ENCODE data around the gene DGCR2.
"Not testable (repeated sequence)": the region's sequence is repeated elsewhere in the genome, so short reads cannot be mapped to it uniquely, and the experiment has no call there.

Gene DGCR2

DNA sequence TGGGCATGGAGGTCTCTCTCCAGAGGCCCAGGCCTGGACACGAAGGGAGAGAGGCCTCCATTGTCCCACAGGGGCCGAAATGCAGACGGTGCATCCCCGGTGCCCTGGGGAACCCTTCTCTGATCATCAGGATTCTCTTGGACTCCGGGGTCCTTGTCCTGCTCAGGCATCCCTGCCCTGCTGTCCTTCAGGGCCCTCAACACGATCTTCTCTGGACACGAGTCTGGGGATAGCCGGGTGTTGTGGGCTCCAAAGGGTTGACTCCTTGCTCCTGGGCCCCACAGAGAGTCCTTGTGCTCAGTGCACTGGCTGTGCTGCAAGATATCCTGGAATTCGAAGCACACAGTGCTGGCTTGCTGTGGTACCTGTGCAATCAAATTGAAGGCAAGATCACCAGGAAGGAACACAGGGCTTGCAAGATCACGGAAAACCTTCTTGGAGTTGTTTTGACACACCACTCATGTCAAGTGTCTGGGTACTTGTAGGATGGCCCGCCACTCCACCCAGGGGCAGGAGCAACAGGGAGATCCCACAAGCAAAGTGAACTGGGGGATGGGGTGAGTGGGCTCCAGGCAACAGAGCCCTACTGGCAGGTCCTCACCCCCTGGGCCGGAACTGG, 124.8 kb downstream of the DGCR2 start:
- no peak for DNase-seq

DNA sequence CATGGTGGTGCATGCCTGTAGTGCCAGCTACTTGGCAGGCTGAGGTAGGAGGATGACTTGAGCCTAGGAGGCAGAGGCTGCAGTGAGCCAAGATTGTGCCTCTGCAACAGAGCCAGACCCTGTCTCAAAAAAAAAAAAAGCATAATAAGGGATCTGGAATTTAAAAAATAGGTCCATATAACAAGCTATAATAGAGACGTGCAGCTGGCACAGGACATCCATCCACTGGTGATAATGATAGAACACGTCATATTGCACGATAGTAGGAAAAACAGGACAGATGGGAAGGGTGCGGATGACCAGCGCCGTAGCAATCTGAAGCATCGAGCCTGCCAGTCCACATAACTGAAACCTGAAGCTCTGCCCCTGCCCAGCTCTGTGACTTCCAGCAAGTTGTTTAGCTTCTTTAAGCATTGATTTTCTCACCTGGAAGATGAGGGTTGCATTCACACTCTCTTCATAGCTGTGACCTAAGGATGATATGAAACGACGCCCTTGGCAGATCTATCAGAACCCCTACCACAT, 125.8 kb downstream of the DGCR2 start:
- DNase-seq = no peak

DNA sequence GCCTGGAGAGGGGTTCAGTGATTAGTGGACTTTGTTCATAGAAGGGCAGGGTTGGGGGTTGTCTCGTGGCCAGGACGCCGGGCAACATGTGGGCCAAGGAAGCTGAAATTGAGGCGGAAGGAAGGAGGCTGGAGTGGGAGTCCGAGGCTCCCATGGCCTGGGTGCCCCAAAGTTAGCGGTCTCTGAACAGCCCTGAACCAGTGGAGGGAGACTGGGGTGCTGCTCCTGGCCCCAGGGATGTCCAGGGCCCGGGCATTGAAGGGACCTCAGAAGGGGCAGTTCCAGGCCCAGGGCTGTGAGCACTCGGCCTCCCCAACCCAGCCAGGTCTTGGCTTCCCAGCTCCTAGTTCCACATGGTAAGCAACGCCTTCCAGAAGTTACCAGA, 126.9 kb downstream of the DGCR2 start:
- DNase-seq = no peak

DNA sequence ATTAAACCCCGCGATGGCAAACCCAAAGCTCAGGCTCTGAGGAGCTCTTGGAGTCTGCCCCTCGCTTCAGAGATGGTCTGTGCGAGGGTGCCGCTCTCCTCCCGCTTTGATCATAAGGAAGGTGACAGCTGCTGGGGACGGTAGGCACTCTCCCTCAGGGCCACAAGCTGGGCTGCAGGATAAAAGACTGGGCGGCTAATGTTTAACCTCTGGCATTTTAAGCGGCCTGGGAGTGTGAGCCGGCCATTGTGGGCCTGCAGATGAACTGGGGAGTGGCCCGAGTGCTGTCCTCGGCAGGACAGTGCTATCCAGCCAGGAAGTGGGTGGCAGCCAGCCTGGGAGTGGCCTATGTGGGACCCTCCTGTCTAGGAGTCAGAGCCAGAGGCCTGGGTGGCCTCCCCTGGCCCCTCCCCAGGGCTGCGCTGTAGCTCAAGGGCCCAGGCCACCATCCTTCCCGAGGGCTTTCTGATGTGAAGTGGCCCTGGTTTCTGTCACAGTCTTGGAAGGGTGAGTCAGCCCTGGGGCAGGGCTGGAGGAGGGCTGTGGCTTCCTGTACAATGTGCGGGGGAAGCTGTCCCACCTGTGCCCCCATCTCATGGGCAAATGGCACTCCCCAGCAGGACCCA, 127.4 kb downstream of the DGCR2 start:
- DNase-seq = no peak

DNA sequence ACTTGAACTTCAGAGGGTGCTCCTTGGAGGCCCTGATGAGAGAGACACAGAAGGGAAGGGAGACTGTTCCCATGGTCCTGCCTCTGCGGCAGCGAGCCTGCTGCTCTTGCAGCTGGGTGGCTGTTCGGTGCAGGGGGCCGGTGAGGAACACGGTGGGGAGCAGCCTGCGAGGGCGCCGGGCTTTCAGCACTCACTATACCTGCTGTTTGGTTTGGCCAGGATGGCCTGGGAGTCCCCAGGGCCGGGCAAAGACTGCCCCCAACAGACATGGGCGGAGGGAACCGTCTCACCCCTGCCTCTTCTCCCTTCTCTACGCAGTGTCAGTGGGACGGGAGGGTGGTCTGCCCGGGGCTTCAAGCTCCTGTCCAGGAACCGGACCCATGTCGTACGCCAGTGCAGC, 128.2 kb downstream of the DGCR2 start:
- DNase-seq = no peak

DNA sequence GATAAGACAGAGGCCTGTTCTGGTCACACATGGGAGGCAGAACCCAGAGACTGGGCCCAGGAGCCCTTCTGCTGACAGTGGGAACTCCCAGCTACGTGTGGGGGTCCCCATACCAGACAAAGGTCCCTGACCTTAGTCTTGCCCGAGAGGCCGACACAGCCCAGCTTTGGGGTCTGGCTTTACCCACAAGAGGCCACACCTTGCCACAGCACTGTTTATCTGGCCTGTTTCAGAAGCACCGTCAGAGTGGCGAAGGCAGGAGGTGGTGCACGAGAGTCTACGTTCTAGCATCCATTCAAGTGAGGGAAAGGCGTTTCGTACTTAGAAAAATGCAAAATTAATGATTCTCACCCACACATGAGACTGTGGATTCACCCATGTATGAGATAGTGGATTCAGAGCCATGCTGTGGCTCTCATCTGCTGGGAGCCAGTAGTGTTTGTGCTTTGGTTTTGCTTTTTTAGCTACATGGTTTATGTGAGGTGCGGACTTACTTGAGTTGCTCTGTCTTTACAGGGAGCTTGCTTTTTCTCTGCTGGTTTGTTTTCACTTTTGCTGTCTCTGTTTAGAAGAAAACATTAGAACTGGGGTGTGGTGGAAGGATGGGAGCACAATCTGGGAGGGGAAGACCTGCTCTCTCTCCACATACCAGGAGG, 129.5 kb downstream of the DGCR2 start:
- no peak for DNase-seq

DNA sequence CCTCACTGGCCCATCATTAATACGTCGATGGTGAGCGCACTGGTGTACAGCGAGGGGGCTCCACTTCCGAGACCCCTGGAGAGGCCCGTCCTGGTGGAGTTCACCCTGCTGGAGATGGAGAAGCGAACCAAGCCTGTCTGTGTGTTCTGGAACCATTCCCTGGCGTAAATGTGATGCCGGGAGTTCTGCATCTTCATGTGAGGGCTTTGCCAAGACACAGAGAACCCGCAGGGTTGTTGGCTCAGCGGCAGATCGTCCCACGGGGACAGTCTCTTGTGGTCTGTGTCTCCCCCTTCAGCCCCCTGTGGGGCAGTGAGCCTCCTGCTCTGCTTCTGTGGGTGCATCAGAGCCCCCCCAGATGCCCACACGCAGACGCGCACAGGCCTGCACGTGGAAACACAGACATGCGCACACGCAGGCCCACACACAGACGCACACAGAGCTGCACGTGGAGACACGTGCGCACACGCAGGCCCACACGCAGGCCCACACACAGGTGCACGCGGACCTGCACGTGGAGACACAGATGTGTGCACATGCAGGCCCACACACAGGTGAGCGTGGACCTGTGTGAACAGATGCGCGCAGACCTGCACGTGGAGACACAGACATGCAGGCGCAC, 130.3 kb downstream of the DGCR2 start:
- DNase-seq = no peak

DNA sequence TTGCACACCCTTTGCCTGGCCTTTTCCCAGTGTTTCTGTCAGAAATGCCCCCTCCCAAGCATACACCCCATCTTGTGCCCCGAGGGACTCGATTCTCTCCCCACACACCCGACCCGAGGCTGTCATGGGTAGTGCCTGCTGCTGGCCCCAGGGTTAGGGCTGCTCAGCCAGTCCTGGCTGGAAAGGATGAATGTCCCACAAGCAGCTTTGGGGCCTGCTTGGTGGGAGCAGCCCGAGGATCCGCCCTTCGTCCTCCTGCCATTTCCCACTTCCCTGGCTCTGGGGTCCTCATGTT, 131.1 kb downstream of the DGCR2 start:
- DNase-seq = no peak

DNA sequence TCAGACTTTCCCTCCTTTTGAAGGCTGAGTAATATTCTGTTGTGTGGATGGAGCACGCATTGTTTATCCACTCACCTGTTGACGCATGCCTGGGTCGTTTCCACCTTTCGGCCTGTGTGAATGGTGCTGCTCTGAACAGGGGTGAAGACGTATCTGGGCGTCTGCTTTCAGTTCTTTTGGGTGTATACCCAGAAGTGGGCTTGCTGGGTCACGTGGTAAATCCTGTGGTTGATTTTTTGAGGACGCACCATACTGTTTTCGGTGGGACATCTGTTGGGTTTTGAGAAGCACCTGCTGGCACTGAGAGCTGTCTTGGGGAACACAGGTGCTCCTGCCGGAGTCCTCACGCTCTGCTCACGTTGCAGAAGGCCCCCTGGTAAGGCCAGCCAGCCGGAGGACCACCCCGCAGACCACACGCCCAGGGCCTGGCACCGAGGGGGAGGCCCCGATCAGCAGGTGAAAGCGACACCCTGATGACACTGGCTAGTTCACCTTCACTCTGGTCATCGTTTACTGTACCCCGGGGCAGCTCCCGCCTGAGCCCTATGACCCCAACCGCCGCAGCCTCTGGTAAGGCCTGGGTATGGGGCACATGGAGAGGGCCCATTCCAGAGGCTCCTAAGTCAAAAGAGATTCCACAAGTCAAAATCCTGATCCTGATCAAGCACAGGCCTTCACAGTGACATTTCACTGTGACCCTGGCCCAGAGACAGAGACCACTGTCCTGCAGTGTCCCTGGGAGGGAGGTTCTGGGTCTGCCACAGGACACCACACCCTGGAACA, 131.7 kb downstream of the DGCR2 start:
- DNase-seq = no peak

DNA sequence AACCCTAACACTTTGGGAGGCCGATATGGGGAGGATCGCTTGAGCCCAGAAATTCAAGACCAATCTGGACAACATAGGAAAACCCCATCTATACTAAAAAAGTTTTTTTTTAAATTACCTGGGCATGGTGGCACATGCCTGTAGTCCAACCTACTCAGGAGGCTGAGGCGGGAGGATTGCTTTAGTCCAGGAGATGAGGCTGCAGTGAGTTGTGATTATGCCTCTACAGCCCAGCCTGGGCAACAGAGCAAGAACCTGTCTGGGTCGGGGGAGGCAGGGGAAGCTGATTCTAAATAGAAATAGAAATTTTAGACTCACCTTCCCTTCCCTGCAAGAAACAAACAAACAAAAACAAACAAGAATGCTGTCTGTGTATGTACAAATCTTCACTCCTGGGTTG, 133.3 kb downstream of the DGCR2 start:
- no peak for DNase-seq

DNA sequence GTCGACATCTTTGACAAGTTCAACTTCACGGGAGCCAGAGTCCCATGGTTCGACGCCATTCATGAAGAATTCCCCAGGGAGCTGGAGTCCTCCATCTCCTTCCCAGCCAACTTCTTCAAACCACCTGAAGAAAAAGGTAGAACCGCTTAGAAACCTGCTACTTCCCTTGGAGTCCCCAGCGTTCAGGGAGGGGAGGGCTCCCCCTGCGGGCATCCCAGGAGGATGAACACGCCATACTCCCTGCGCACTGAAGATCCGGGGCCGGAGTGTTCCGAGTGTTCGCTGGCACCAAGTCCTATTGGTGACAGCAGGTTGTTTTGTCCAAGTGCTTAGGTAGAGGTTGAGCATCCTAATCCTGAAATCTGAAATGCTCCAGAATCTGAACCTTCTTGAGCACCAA, 134.4 kb downstream of the DGCR2 start:
- peak in 2 of 4 experiments; percentile 19 to 28 for DNase-seq

DNA sequence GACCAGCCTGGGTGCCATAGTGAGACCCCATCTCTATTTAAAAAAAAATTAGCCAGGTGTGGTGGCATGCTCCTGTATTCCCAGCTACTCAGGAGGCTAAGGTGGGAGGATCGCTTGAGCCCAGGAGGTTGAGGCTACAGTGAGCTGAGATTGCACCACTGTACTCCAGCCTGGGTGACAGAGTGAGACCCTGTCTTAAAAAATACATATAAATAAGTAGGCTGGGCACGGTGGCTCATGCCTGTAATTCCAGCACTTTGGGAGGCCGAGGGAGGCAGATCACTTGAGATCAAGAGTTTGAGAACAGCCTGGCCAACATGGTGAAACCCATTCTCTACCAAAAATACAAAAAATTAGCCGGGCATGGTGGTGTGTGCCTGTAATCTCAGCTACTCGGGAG, 135.1 kb downstream of the DGCR2 start:
- DNase-seq = not testable (repeated sequence)

All from suppressor macrophage (primary cell).